ENCODE results near the gene SKA2. TPM values are rescaled to one million over a fixed set of nuclear protein-coding genes. Genes with fewer than 3 reads are reported as not detected.

SKA2 gene
- total RNA-seq, 1 experiment from 2014 or later = 65.6 TPM

DNA sequence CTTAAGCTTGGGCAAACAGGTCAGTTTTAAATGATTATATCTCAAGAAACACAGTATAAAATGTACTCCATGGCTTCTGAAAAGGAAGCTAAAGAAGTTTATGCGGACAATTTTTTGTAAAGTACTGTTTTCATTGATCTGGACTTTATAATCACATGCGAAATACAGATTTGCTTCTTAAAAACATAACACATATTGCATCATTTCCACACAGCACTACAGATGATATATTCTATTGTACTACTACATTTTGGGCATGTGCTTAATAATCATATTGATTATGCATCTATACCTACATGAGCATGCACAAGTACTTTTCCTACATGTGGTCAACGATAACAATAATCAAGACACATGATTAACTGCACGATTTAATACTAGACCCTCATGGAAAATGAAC, 70.8 kb downstream of the SKA2 start:
- intact Hi-C loops (cut with micrococcal nuclease; ENCODE audit: unreplicated experiment) = no loop called here
- Histone ChIP-seq H3K9me3 (ENCODE audit: insufficient read depth, low read depth) (no peaks in the 10 kb centered on the region), H4K20me1 (ENCODE audit: insufficient read depth) (peaks cover 4% of the 10 kb centered on the region; the same call in 1 of the 2 replicates), H3F3A (ENCODE audit: insufficient read depth, low read depth) (peaks cover 6% of the 10 kb centered on the region; the same call in 1 of the 2 replicates), H2AFZ (no peak overlapping the region), H3K9me2 (ENCODE audit: insufficient read depth) (no peaks in the 10 kb centered on the region), H3K4me2 (no peak overlapping the region), H3K4me3 (no peak overlapping the region), H3K79me2 (ENCODE audit: low read depth) (no peaks in the 10 kb centered on the region), H3K36me3 (ENCODE audit: low read depth) (peaks cover 16% of the 10 kb centered on the region; the same call in 1 of the 2 replicates), H3K4me1 (replicated peaks; ENCODE audit: insufficient read depth) (peaks cover 6% of the 10 kb centered on the region; the same call in 1 of the 2 replicates), H3K27ac (no peak overlapping the region), H3K27me3 (ENCODE audit: insufficient read depth, low read depth) (no peaks in the 10 kb centered on the region)
- DNase-seq = no peak
- no peak for TF ChIP-seq EZH2 (IDR thresholded peaks at IDR 0.05; ENCODE audit: low read depth)
- TF ChIP-seq, protein P1, sequence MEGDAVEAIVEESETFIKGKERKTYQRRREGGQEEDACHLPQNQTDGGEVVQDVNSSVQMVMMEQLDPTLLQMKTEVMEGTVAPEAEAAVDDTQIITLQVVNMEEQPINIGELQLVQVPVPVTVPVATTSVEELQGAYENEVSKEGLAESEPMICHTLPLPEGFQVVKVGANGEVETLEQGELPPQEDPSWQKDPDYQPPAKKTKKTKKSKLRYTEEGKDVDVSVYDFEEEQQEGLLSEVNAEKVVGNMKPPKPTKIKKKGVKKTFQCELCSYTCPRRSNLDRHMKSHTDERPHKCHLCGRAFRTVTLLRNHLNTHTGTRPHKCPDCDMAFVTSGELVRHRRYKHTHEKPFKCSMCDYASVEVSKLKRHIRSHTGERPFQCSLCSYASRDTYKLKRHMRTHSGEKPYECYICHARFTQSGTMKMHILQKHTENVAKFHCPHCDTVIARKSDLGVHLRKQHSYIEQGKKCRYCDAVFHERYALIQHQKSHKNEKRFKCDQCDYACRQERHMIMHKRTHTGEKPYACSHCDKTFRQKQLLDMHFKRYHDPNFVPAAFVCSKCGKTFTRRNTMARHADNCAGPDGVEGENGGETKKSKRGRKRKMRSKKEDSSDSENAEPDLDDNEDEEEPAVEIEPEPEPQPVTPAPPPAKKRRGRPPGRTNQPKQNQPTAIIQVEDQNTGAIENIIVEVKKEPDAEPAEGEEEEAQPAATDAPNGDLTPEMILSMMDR (conservative IDR thresholded peaks at IDR 0.05) = no peak
- no TSS peak for BruUV-seq (replicated peaks)
- CTCF ChIA-PET = no interaction called here
- POLR2A ChIA-PET (ENCODE audit: unreplicated experiment) = no interaction called here

DNA sequence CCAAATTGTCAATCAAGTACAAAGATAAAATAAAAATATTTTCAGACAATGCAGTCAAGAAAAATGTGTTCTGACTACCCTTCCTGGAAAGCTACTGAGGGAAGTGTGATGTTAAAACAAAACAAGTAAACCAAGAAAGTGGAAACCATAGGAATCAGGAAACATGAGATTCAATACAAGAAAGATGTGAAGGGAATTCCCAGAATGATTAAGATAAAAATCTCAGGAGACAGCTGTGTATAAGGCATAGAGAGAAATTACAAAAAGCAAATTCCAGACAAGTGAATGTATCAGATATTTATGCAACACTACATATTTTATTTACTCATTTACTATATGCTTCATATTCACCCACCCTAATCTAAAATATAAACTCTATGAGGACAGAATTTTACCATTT, 80.5 kb downstream of the SKA2 start:
- intact Hi-C loops (cut with micrococcal nuclease; ENCODE audit: unreplicated experiment) = no loop called here
- H3K27ac ChIP-seq = peak overlapping the region; percentile 48
- H3K9me3 ChIP-seq (ENCODE audit: insufficient read depth, low read depth) = no peaks in the 10 kb centered on the region
- no peak overlapping the region for H2AFZ ChIP-seq
- DNase-seq = peak in 1 of 2 experiments; percentile 78
- no peak for TF ChIP-seq EZH2 (IDR thresholded peaks at IDR 0.05; ENCODE audit: low read depth)
- TF ChIP-seq, protein P1 (conservative IDR thresholded peaks at IDR 0.05) = no peak
- ChIA-PET CTCF (no interaction called here), POLR2A (ENCODE audit: unreplicated experiment) (interaction anchor here (0.6 kb wide), 2 partner anchors 81 to 722 kb away, joined by 4 to 5 read pairs; partner anchors contain the start of genes PRR11 and SUPT4H1)
- BruUV-seq (replicated peaks) = no TSS peak
- no peaks in the 10 kb centered on the region for H3K9me2 ChIP-seq (ENCODE audit: insufficient read depth)
- H3F3A ChIP-seq (ENCODE audit: insufficient read depth, low read depth) = peaks cover 15% of the 10 kb centered on the region
- peaks cover 25% of the 10 kb centered on the region for H3K36me3 ChIP-seq (ENCODE audit: low read depth)
- H3K4me2 ChIP-seq = 0 out of 2 replicates have a peak overlapping the region, but pooled peaks have one; percentile 13
- peaks cover 13% of the 10 kb centered on the region for H3K4me1 ChIP-seq (replicated peaks; ENCODE audit: insufficient read depth)
- H3K27me3 ChIP-seq (ENCODE audit: insufficient read depth, low read depth) = no peaks in the 10 kb centered on the region
- no peaks in the 10 kb centered on the region for H4K20me1 ChIP-seq (ENCODE audit: insufficient read depth)
- no peak overlapping the region for H3K4me3 ChIP-seq
- no peaks in the 10 kb centered on the region for H3K79me2 ChIP-seq (ENCODE audit: low read depth)

DNA sequence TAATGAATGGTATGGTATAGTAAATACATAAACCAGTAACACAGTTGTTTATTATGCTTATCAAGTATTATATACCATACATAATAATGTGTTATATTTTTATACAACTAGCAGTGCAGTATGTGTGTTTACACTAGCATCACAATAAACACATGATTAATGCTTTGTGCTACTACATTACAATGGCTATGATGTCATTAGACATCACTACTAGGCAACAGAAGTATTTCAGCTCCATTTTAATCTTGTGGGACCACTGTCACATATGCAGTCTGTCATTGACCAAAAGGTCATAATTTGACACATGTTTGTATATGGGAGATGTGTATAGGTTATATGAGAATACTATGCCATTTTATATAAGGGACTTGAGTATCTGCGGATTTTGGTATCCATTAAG, 81.0 kb downstream of the SKA2 start:
- Histone ChIP-seq H3K9me2 (ENCODE audit: insufficient read depth) (no peaks in the 10 kb centered on the region), H3K27ac (peak overlapping the region; percentile 48)

More for the DNA sequence above, 81.0 kb downstream of the SKA2 start:
- Histone ChIP-seq H2AFZ (no peak overlapping the region), H3K4me1 (replicated peaks; ENCODE audit: insufficient read depth) (peaks cover 13% of the 10 kb centered on the region), H3K27me3 (ENCODE audit: insufficient read depth, low read depth) (no peaks in the 10 kb centered on the region), H4K20me1 (ENCODE audit: insufficient read depth) (no peaks in the 10 kb centered on the region), H3F3A (ENCODE audit: insufficient read depth, low read depth) (peaks cover 15% of the 10 kb centered on the region), H3K4me3 (no peak overlapping the region), H3K4me2 (no peak overlapping the region), H3K79me2 (ENCODE audit: low read depth) (no peaks in the 10 kb centered on the region), H3K9me3 (ENCODE audit: insufficient read depth, low read depth) (no peaks in the 10 kb centered on the region), H3K36me3 (ENCODE audit: low read depth) (peaks cover 24% of the 10 kb centered on the region)
- ChIA-PET CTCF (no interaction called here), POLR2A (ENCODE audit: unreplicated experiment) (no interaction called here)
- intact Hi-C loops (cut with micrococcal nuclease; ENCODE audit: unreplicated experiment) = no loop called here
- TF ChIP-seq, protein P1 (conservative IDR thresholded peaks at IDR 0.05) = no peak
- no peak for TF ChIP-seq EZH2 (IDR thresholded peaks at IDR 0.05; ENCODE audit: low read depth)
- no peak for DNase-seq
- no TSS peak for BruUV-seq (replicated peaks)
